ENCODE results near the gene LRP1B.

GRCh38 chr2:140621583-140622362, 1509.0 kb downstream of the LRP1B start:
- TF ChIP-seq CTCF (IDR thresholded peaks at IDR 0.05) (no peak), STAT6 (CRISPR knock-in tag; conservative IDR thresholded peaks at IDR 0.05; ENCODE audit: low read depth) (no peak), NFYB (CRISPR knock-in tag; conservative IDR thresholded peaks at IDR 0.05; ENCODE audit: low read depth) (no peak), ZBTB21 (CRISPR knock-in tag; IDR thresholded peaks at IDR 0.05; ENCODE audit: borderline replicate concordance) (no peak), FOXP4 (CRISPR knock-in tag; IDR thresholded peaks at IDR 0.05) (no peak), USF1 (CRISPR knock-in tag; IDR thresholded peaks at IDR 0.05) (no peak), FOXP1 (CRISPR knock-in tag; IDR thresholded peaks at IDR 0.05; ENCODE audit: borderline replicate concordance) (no peak), MLX (CRISPR knock-in tag; IDR thresholded peaks at IDR 0.05) (no peak)

Measured in WTC11 (cell line).